CD14-positive monocyte (primary cell): ENCODE results near the gene YTHDF1. TPM values are rescaled to one million over a fixed set of nuclear protein-coding genes. Genes with fewer than 3 reads are reported as not detected.

Experiments
- DNase-seq, 3 donors: peaks; one replicate each; pipeline ENCODE4 v3.0.0-alpha.2; 2011 to 2022
- H2AFZ ChIP-seq: 2 replicates; pipeline ENCODE4 v1.6.0; 2012; ENCODE audit warnings: mild to moderate bottlenecking, low read depth, low read length, inconsistent platforms; ENCODE audit not compliant: insufficient read depth, poor library complexity, severe bottlenecking
- H3K27ac ChIP-seq, 2 donors: 1 replicate in 1 of 2; 2 replicates in 1 of 2; pipeline ENCODE4 v1.5.1; 2012 to 2013; ENCODE audit warnings: low read length in 2 of 2, control low read depth in 1 of 2, inconsistent platforms in 1 of 2, low read depth in 1 of 2, mild to moderate bottlenecking in 1 of 2
- H3K27me3 ChIP-seq, 2 donors: one replicate each; pipeline versions ENCODE4 v1.6.0 to v1.6.1; 2011 to 2013; ENCODE audit warnings: low read length in 2 of 2; ENCODE audit not compliant: control insufficient read depth in 2 of 2, insufficient read depth in 2 of 2
- H3K36me3 ChIP-seq, 2 donors: replicated peaks in 1 of 2; 1 replicate in 1 of 2; 2 replicates in 1 of 2; pipeline versions ENCODE4 v1.5.1 to v1.6.1; 2012 to 2013; ENCODE audit warnings: low read length in 2 of 2, control low read depth in 1 of 2, inconsistent platforms in 1 of 2, mild to moderate bottlenecking in 1 of 2; ENCODE audit not compliant: insufficient read depth in 2 of 2, control insufficient read depth in 1 of 2
- H3K4me1 ChIP-seq, 2 donors: 1 replicate in 1 of 2; 2 replicates in 1 of 2; pipeline versions ENCODE4 v1.5.1 to v1.6.1; 2012 to 2013; ENCODE audit warnings: low read length in 2 of 2, control low read depth in 1 of 2, inconsistent platforms in 1 of 2, mild to moderate bottlenecking in 1 of 2, moderate library complexity in 1 of 2; ENCODE audit not compliant: insufficient read depth in 2 of 2, control insufficient read depth in 1 of 2
- H3K4me2 ChIP-seq: replicated peaks from 2 replicates; pipeline ENCODE3; 2012; ENCODE audit warnings: low read length, moderate library complexity, mild to moderate bottlenecking; ENCODE audit not compliant: poor library complexity, severe bottlenecking; ENCODE audit errors: extremely low read depth
- H3K4me3 ChIP-seq, 3 experiments: fragments of 200-600 bp in 1 of 3; sonication (generic) in 1 of 3; replicated peaks in 1 of 3; 1 replicate in 2 of 3; 2 replicates in 1 of 3; pipeline ENCODE4 v1.5.1; 2011 to 2013; ENCODE audit warnings: low read length in 3 of 3, mild to moderate bottlenecking in 3 of 3, control low read depth in 2 of 3, low read depth in 2 of 3, inconsistent platforms in 1 of 3, moderate library complexity in 1 of 3
- H3K79me2 ChIP-seq: 2 replicates; pipeline ENCODE4 v1.6.0; 2012; ENCODE audit warnings: mild to moderate bottlenecking, control low read depth, inconsistent platforms, low read length, moderate library complexity; ENCODE audit not compliant: insufficient read depth
- H3K9ac ChIP-seq: 2 replicates; pipeline ENCODE4 v1.6.0; 2017; ENCODE audit warnings: low read length, mild to moderate bottlenecking; ENCODE audit not compliant: insufficient read depth, poor library complexity, severe bottlenecking
- H3K9me3 ChIP-seq, 2 donors: replicated peaks in 1 of 2; 1 replicate in 1 of 2; 2 replicates in 1 of 2; pipeline versions ENCODE4 v1.5.1 to v1.6.1; 2012 to 2013; ENCODE audit warnings: low read length in 2 of 2, control low read depth in 1 of 2; ENCODE audit not compliant: control insufficient read depth in 1 of 2, insufficient read depth in 1 of 2
- H4K20me1 ChIP-seq: 2 replicates; pipeline ENCODE4 v1.6.0; 2012; ENCODE audit warnings: mild to moderate bottlenecking, low read length, control low read depth, moderate library complexity; ENCODE audit not compliant: insufficient read depth
- H3K27ac Mint-ChIP-seq, 7 donors: one replicate each; pipeline ENCODE4 v1.8.0; 2020; ENCODE audit warnings: mild to moderate bottlenecking in 7 of 7, mixed read lengths in 7 of 7, moderate library complexity in 6 of 7, inconsistent platforms in 2 of 7
- H3K27me3 Mint-ChIP-seq, 3 donors: one replicate each; pipeline ENCODE4 v1.8.0; 2021 to 2022; ENCODE audit warnings: low read depth in 3 of 3, mild to moderate bottlenecking in 3 of 3, mixed read lengths in 3 of 3, moderate library complexity in 3 of 3, inconsistent platforms in 1 of 3
- H3K36me3 Mint-ChIP-seq, 2 donors: one replicate each; pipeline ENCODE4 v1.8.0; 2020; ENCODE audit warnings: mixed read lengths in 2 of 2, inconsistent platforms in 1 of 2, mild to moderate bottlenecking in 1 of 2
- H3K4me1 Mint-ChIP-seq: one replicate; pipeline ENCODE4 v1.8.0; 2020; ENCODE audit warnings: mild to moderate bottlenecking, mixed read lengths
- H3K4me3 Mint-ChIP-seq, 2 donors: one replicate each; pipeline ENCODE4 v1.8.0; 2020; ENCODE audit warnings: mild to moderate bottlenecking in 2 of 2, mixed read lengths in 2 of 2, moderate library complexity in 1 of 2
- H3K9me3 Mint-ChIP-seq, 7 donors: one replicate each; pipeline ENCODE4 v1.8.0; 2020 to 2022; ENCODE audit warnings: mixed read lengths in 7 of 7, mild to moderate bottlenecking in 6 of 7, moderate library complexity in 6 of 7, inconsistent platforms in 2 of 7
- CTCF ChIP-seq: fragments of 200-600 bp; IDR thresholded peaks from one replicate; pipeline ENCODE4 v1.8.0; 2022; ENCODE audit warnings: antibody characterized with exemption, mild to moderate bottlenecking
- WGBS: methylation state at CpG from one replicate; pipeline ENCODE4 v1.1.5; 2013; ENCODE audit warnings: missing lambda C conversion rate; ENCODE audit not compliant: insufficient coverage; 5-methylcytosine and 5-hydroxymethylcytosine counted together
- intact Hi-C, 2 donors: fragments of 100-400 bp; cut with micrococcal nuclease; formaldehyde crosslinking; loops; one replicate each; pipeline versions ENCODE4 v1.15.0 to v1.15.1; 2023
- polyA plus RNA-seq, 3 donors: library from polyadenylated mRNA; depleted of rRNA in 1 of 3; unstranded in 2 of 3; stranded (reverse) in 1 of 3; fragments of 300-500 nt in 2 of 3; fragments of >200 nt in 1 of 3; fragmentation: Illumina TruSeq in 2 of 3; gene quantifications; 1 replicate in 2 of 3; 2 replicates in 1 of 3; pipeline ENCODE4 v1.2.3, GENCODE V29; 2012 to 2021

YTHDF1 gene
- polyA plus RNA-seq, 3 donors, result 18.0 to 33.4 (median 25.9) TPM

- 87% methylated on average over 15 of the region's 19 CpGs for WGBS
- Mint-ChIP-seq H3K9me3 (peaks cover 0 to 3% (median 0%) of the 10 kb centered on the region in 7 donors), H3K36me3 (no peaks in the 10 kb centered on the region), H3K27ac (no peak overlapping the region), H3K4me3 (no peak overlapping the region), H3K4me1 (no peaks in the 10 kb centered on the region), H3K27me3 (peaks cover 0 to 6% (median 4%) of the 10 kb centered on the region in 3 donors)
- Histone ChIP-seq H3K36me3 (no peaks in the 10 kb centered on the region), H3K9me3 (no peaks in the 10 kb centered on the region), H3K4me2 (no peak overlapping the region), H3K79me2 (no peaks in the 10 kb centered on the region), H4K20me1 (no peaks in the 10 kb centered on the region), H3K4me3 (no peak overlapping the region), H3K4me1 (no peaks in the 10 kb centered on the region), H2AFZ (no peak overlapping the region), H3K27ac (no peak overlapping the region), H3K9ac (no peak overlapping the region), H3K27me3 (no peaks in the 10 kb centered on the region)
- TF ChIP-seq CTCF, result no peak
- DNase-seq, result no peak
- intact Hi-C loops, result no loop called here
These were observed 53.6 kb downstream of the YTHDF1 start for GRCh38 chr20:63162206-63162795.

GRCh38 chr20:63161176-63161651 is 54.7 kb downstream of the YTHDF1 start:
- no peaks in the 10 kb centered on the region for H3K27me3 ChIP-seq
- peaks cover 0 to 3% (median 0%) of the 10 kb centered on the region in 7 donors for H3K9me3 Mint-ChIP-seq

More at GRCh38 chr20:63161176-63161651, 54.7 kb downstream of the YTHDF1 start:
- Histone ChIP-seq H3K27ac (no peak overlapping the region), H4K20me1 (no peaks in the 10 kb centered on the region), H3K4me3 (no peak overlapping the region), H3K9me3 (no peaks in the 10 kb centered on the region), H2AFZ (no peak overlapping the region), H3K36me3 (no peaks in the 10 kb centered on the region), H3K79me2 (no peaks in the 10 kb centered on the region), H3K4me1 (no peaks in the 10 kb centered on the region), H3K9ac (no peak overlapping the region), H3K4me2 (no peak overlapping the region)
- intact Hi-C loops, result no loop called here
- H3K36me3 Mint-ChIP-seq, result no peaks in the 10 kb centered on the region
- 72% methylated on average over 9 of the region's 11 CpGs for WGBS
- DNase-seq, result no peak
- no peak overlapping the region for H3K4me3 Mint-ChIP-seq
- TF ChIP-seq CTCF, result no peak
- H3K27ac Mint-ChIP-seq, result no peak overlapping the region
- no peaks in the 10 kb centered on the region for H3K4me1 Mint-ChIP-seq
- H3K27me3 Mint-ChIP-seq, result peaks cover 0 to 6% (median 6%) of the 10 kb centered on the region in 3 donors
